Measurements from ENCODE around the gene AARS1.
"Not testable (repeated sequence)": the region's sequence is repeated elsewhere in the genome, so short reads cannot be mapped to it uniquely, and the experiment has no call there.

DNA sequence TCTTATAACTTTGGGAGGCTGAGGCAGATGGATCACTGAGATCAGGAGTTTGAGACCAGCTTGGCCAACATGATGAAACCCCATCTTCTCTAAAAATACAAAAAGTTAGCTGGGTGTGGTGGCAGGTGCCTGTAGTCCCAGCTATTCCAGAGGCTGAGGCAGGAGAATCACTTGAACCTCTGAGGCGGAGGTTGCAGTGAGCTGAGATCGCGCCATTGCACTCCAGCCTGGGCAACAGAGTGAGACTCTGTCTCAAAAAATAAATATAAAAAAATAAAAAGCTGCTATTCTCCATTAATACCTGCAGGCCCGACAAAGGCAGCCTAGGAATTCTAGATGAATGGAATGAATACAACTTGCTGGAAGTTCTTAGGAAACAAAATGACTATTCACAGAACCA lies 39.6 kb downstream of the AARS1 start:
- TF ChIP-seq CTCF, POLR2A (IDR thresholded peaks at IDR 0.05): not testable (repeated sequence)

All from esophagus squamous epithelium (tissue), 4 donors.